Measurements from ENCODE around the gene OPA1.
A peak's percentile ranks its signal among the peaks of the same experiment; 100 is the strongest.
"Not testable (repeated sequence)": the region's sequence is repeated elsewhere in the genome, so short reads cannot be mapped to it uniquely, and the experiment has no call there.

OPA1 gene

DNA sequence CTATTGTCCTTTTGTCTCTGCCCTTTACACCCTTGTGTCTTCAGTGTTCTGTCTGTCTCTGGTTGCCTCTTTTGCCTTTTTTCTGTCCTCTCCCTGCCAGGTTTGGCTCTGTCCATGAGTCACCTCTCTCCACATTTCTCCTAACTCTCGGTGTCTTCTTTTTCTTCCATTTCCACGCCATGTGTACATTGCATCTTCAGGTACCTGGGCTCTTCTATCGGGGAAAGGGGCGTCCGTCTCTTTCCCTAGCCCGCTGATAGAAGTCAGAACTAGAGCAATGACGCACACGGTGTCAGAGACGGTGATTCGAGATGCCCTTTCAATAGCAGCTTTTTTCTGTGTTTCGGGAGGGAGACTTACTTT, 641 bp downstream of the OPA1 start:
- DNase-seq: peak; percentile 80

DNA sequence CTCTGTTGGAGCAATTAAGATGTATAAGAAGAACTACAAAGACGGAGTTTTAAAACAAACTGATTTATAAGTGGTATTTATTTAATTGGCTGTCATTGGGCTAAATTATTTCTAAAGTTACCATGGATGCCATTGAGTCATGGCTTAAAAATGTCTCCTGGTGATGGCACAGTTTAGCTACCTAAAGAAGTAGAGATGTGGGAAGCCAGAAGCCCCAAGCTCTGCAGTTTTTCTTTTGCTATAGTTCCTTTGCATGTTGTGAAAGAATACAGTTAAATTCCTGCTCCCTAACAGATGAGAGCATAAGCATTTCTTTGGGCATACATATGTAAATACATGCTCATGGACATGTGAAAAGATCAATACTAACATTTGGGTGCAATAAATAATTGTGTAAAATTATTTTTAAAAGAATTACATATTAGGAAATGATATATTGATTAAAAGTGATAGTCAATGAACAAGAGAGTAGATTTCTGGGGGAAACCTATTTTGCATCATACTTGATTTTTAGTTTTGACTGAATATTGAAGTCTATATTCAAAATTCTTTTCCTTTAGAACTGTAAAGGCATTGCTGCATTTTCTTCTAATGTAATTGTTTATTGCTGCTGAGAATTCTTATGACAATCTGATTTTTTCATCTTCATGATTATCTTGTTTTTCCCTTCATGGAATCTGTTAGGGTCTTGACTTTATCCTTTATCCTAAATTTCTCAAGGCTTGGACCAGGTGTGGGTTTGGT, 2.1 kb downstream of the OPA1 start:
- peak; percentile 3 for DNase-seq

- DNase-seq: no peak
Measured at GRCh38 chr3:193595939-193596487, 3.0 kb downstream of the OPA1 start.

DNA sequence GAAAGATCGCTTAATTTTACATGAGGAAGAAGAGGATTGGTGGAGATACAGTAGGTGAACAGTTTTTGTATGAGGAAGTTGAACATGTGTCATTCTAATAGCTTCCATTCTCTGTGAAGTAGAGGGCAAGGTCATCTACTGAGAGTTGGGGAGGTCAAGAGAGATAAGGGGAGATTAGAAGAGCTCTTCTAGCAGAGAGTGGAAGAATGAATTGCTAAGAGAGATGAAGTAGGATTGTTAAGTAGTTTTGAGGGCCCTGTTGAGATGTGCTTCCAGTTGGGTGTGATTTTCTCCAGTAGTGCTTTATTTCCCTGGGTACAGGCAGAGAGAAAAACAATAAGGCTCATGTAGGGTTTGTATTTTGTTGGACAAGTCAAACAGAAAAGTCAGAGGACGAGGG, 5.2 kb downstream of the OPA1 start:
- DNase-seq: no peak

- DNase-seq: no peak
Measured at GRCh38 chr3:193599393-193599792, 6.4 kb downstream of the OPA1 start.

DNA sequence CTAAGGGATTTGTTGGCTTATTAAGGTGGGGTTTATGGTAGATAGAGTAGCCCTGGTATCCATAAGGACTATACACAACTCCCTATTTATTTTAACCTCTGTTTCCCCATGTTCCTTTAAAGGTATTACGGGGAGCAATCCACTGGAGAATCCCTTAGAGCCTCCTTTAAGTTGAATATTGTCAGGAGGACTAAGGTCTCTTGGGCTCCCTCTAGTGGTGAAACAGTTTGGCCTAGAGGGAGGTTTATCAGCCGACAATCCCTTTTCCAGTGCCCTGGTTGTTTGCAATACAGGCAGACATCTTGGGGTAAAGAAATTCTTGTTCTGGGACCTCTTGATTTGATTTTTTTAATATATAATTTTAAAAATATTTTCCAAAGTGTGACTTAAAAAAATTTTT, 12.9 kb downstream of the OPA1 start:
- DNase-seq: peak; percentile 69

- not testable (repeated sequence) for DNase-seq
Measured at GRCh38 chr3:193606892-193607291, 13.9 kb downstream of the OPA1 start.

DNA sequence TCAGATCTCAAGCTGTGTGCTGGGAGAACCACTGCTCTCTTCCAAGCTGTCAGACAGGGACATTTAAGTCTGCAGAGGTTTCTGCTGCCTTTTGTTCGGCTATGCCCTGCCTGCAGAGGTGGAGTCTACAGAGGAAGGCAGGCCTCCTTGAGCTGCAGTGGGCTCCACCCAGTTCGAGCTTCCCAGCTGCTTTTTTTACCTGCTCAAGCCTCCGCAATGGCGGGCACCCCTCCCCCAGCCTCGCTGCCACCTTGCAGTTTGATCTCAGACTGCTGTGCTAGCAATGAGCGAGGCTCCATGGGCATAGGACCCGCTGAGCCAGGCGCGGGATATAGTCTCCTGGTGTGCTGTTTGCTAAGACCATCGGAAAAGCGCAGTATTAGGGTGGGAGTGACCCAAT, 17.5 kb downstream of the OPA1 start:
- DNase-seq: not testable (repeated sequence)

GRCh38 chr3:193614430-193614829, 21.4 kb downstream of the OPA1 start:
- DNase-seq: no peak

DNA sequence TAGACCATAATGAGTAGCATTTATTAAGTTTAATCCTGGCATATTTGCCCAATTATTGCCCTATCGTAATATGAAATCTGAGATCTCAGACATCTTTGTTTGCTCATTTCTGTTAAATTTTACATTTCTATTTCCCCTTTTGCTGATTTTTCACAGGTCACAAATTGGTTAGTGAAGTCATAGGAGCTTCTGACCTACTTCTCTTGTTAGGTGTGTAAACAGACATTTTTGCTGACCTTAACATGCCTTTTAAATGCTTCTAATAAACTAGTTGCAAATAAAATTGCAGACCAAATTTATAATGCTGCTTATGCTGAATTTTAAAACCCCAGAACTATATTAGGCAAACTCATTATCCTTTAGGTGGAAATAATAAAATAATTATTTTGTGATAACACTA, 24.6 kb downstream of the OPA1 start:
- DNase-seq: no peak

GRCh38 chr3:193620057-193620456, 27.0 kb downstream of the OPA1 start:
- DNase-seq: no peak

DNA sequence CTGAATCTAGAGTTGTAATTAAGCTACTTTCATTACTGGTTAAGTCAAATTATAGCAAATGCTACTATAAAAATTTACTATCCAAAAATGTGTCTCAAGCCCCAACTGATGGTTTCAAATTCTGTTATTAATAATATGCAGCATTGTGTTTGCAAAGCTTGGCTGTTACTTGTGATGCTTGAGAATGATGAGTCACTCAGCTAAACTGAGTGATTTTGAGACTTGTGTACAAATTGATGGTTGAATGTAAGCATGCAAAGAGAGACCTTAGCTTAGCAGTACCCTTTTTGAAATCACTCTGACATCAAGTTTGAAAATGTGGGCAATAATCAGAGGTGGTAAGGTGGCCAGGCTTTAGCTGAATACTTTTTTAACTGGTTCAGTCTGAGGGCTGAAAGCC, 27.6 kb downstream of the OPA1 start:
- DNase-seq: no peak

DNA sequence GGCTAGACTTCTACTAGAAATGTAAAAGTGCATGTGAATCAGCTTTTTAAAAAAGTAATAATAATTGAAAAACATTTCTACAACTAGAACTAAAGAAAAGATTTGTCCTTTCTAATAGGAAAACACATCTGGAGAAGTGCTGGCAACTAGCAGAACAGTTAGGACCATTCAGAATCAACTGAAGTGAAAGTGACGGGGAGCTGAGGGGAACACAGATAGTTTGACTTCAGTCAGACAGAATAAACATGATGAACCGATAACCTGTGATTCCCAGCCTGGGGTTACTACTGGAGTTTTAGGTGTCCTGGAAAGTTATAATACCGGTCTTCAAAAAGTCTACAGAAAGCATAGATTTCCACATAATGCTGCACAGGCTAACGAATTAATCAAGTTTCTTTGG, 28.1 kb downstream of the OPA1 start:
- no peak for DNase-seq

DNA sequence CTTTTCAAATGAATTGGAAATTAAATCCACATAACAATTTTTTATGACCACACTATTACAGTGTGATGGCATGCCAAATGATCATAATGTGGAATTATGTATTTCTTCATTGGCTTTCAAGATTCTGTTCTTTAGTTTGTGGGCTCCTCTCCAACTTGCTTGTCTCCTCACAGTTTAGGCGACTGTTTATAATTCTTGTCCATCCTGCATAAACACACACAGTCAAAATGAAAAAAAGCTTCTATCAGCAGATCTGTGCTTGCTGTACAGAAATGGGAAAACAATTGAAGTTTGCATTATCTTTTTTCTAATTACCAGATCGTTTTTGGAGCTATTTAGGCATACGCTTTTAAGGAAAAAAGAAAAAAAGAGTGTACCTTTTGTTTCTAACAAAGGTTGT, 37.0 kb downstream of the OPA1 start:
- DNase-seq: no peak

DNA sequence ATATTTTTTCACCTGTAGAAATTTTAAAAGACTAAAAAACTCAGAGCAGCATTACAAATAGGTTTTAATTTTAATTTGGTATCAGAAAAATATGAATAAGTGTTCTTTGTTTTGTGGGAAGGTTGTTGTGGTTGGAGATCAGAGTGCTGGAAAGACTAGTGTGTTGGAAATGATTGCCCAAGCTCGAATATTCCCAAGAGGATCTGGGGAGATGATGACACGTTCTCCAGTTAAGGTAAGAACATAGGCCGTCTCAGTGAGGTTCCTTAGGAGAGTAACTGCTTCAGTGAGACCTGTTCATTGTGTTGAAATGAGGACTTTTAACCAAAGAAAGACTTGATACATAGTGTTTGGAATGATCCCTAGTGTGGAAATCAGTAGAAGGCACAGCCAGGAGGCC, 44.8 kb downstream of the OPA1 start:
- DNase-seq: no peak

GRCh38 chr3:193638833-193639232, 45.8 kb downstream of the OPA1 start:
- DNase-seq: no peak

GRCh38 chr3:193640165-193640715, 47.2 kb downstream of the OPA1 start:
- no peak for DNase-seq

DNA sequence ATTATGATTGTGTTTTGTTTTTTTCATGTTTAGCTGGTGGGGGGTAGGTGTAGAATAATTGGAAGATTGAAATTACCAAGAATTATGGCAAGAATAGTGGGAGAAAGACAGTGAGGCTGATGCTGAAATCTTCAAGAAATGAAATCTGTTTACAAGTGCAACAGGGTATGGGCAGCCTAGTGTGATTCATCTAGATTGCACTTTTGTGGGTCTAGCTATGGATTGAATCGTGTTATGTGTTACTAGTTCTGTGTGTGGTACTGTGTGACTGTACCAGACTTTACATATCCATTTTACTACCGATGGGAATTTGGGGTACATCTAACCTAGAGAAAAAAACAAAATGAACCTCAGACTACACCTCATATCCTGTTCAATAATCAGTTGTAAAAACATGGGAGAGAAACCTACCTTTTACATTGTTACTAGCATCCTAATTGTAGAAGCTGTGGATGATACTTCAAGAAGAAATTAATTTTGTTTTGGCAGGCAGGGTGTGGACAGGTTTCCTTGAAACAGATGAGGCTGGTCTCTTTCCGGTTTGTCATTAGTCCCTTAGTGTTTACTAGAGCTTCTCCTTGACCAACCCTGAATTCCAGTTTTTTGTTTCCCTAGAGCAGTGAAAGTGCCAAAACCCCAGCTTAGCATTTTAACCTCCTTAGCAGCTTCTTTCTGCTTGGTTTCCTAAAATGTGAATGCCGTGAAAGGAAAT, 47.9 kb downstream of the OPA1 start:
- no peak for DNase-seq

- DNase-seq: no peak
Measured at GRCh38 chr3:193641440-193641775, 48.4 kb downstream of the OPA1 start.

DNA sequence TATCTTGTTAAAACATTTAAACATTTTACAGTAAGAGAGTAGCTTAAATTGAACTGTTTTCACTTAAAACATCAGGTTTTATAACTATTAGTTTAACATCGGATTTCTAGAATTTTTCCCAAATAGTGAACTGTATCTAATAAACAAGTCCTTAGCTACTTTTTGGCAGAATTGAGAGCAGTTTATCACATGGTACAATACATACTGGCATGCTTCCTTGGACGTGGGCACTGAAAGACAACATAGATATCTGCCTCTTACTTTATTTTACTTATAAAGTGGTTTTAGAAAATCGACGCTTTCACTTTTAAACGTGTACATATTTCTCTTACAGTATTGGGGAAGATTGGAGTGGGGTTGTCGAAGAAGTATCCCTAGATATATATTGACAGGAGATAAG, 52.8 kb downstream of the OPA1 start:
- DNase-seq: no peak

GRCh38 chr3:193648542-193649076, 55.6 kb downstream of the OPA1 start:
- DNase-seq: no peak

- no peak for DNase-seq
Measured at GRCh38 chr3:193650585-193650984, 57.6 kb downstream of the OPA1 start.

DNA sequence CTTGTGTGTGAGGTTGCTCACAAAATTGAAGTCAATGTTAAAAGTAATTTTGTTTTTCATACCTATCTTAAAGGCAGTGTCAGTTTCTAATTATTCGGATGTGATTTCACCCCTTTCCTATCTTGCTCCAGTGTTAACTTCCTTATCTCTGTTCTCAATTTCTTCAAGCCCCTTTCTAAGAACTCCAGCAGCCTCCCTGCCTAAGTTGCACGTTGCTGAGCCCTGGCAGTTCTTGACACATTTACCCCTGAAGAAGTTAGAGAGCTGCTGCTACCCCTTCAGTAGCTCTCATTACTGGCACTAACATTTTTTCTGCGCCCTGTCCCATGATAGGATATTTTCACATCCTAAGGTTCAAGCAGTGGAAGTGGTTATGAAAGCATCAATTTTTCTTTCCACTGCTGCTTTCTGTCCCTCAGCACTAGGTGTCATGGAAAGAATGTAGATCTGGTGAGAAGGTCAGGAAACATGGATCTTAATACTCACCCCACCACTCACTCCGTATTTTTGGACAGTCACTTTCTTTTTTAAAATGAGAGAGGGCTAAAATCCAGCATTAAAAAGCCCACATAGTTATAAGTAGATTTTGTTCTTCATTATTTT, 62.9 kb downstream of the OPA1 start:
- DNase-seq: no peak

GRCh38 chr3:193656445-193656844, 63.4 kb downstream of the OPA1 start:
- no peak for DNase-seq

Data from eye (tissue), 1 donor.